Measurements from ENCODE around the gene KMO.

The KMO gene

GRCh38 chr1:241596633-241597032 is 64.5 kb downstream of the KMO start:
- DNase-seq = no peak

GRCh38 chr1:241598249-241598648 is 66.1 kb downstream of the KMO start:
- no peak for DNase-seq

- DNase-seq = no peak
These were observed 68.3 kb downstream of the KMO start for GRCh38 chr1:241600496-241600901.

GRCh38 chr1:241603731-241604245 is 71.6 kb downstream of the KMO start:
- no peak for DNase-seq

GRCh38 chr1:241605146-241605805 is 73.1 kb downstream of the KMO start:
- no peak for DNase-seq

GRCh38 chr1:241606544-241606943 is 74.4 kb downstream of the KMO start:
- no peak for DNase-seq

- DNase-seq = no peak
These were observed 75.3 kb downstream of the KMO start for GRCh38 chr1:241607497-241607896.

GRCh38 chr1:241608379-241609033 is 76.3 kb downstream of the KMO start:
- no peak for DNase-seq

GRCh38 chr1:241610056-241610815 is 78.1 kb downstream of the KMO start:
- no peak for DNase-seq

- DNase-seq = no peak
These were observed 78.9 kb downstream of the KMO start for GRCh38 chr1:241611063-241611462.

- DNase-seq = no peak
These were observed 79.6 kb downstream of the KMO start for GRCh38 chr1:241611736-241612135.

GRCh38 chr1:241612533-241613477 is 80.6 kb downstream of the KMO start:
- DNase-seq = no peak

- no peak for DNase-seq
These were observed 82.0 kb downstream of the KMO start for GRCh38 chr1:241614144-241614543.

- no peak for DNase-seq
These were observed 82.4 kb downstream of the KMO start for GRCh38 chr1:241614572-241614971.

GRCh38 chr1:241615043-241615974 is 83.1 kb downstream of the KMO start:
- DNase-seq = no peak

- DNase-seq = no peak
These were observed 85.2 kb downstream of the KMO start for GRCh38 chr1:241617426-241617825.

- no peak for DNase-seq
These were observed 90.5 kb downstream of the KMO start for GRCh38 chr1:241622669-241623068.

GRCh38 chr1:241624935-241625334 is 92.8 kb downstream of the KMO start:
- no peak for DNase-seq

- DNase-seq = peak; percentile 23 to 25
These were observed 95.5 kb downstream of the KMO start for GRCh38 chr1:241627453-241628259.

- DNase-seq = no peak
These were observed 97.8 kb downstream of the KMO start for GRCh38 chr1:241630005-241630404.

GRCh38 chr1:241630476-241630875 is 98.3 kb downstream of the KMO start:
- DNase-seq = no peak

Data from activated CD4-positive, alpha-beta T cell treated with anti-CD3 and anti-CD28 coated beads, Interleukin-2, amount 50 U/mL, for 4 hours (primary cell).